H9 (cell line): ENCODE measurements around the gene ZNF883. TPM values are rescaled to one million over a fixed set of nuclear protein-coding genes. Genes with fewer than 3 reads are reported as not detected.
"Not testable (repeated sequence)": the region's sequence is repeated elsewhere in the genome, so short reads cannot be mapped to it uniquely, and the experiment has no call there.

ENCODE experiments used
- DNase-seq: peaks from one replicate; pipeline ENCODE4 v3.0.0-alpha.2; 2017
- H2AFZ ChIP-seq: one replicate; pipeline ENCODE4 v1.6.1; 2013; ENCODE audit warnings: mild to moderate bottlenecking, low read length, control low read depth, moderate library complexity
- H2AK5ac ChIP-seq: 2 replicates; pipeline ENCODE4 v1.6.1; 2013; ENCODE audit warnings: low read length, control low read depth, mixed read lengths; ENCODE audit not compliant: insufficient read length
- H2BK120ac ChIP-seq: one replicate; pipeline ENCODE4 v1.6.1; 2013; ENCODE audit warnings: low read depth, mild to moderate bottlenecking, low read length, control low read depth, inconsistent platforms; ENCODE audit not compliant: poor library complexity, severe bottlenecking
- H2BK12ac ChIP-seq: 2 replicates; pipeline ENCODE4 v1.6.1; 2013; ENCODE audit warnings: low read length, control low read depth, mixed read lengths, low read depth; ENCODE audit not compliant: insufficient read length
- H2BK15ac ChIP-seq: 2 replicates; pipeline ENCODE4 v1.6.1; 2013; ENCODE audit warnings: low read depth, low read length, control low read depth
- H2BK20ac ChIP-seq: one replicate; pipeline ENCODE4 v1.6.1; 2013; ENCODE audit warnings: low read depth, mild to moderate bottlenecking, low read length, control low read depth, inconsistent platforms; ENCODE audit not compliant: poor library complexity, severe bottlenecking
- H2BK5ac ChIP-seq: 2 replicates; pipeline ENCODE4 v1.6.1; 2013; ENCODE audit warnings: low read length, control low read depth, mixed read lengths; ENCODE audit not compliant: insufficient read length
- H3K14ac ChIP-seq: 2 replicates; pipeline ENCODE4 v1.6.1; 2013; ENCODE audit warnings: low read length, control low read depth; ENCODE audit not compliant: insufficient read depth
- H3K18ac ChIP-seq: 2 replicates; pipeline ENCODE4 v1.6.1; 2013; ENCODE audit warnings: low read depth, mild to moderate bottlenecking, mixed read lengths, low read length, control low read depth; ENCODE audit not compliant: insufficient read length
- H3K23ac ChIP-seq: 2 replicates; pipeline ENCODE4 v1.6.1; 2013; ENCODE audit warnings: low read length, control low read depth, mixed read lengths, low read depth; ENCODE audit not compliant: insufficient read length
- H3K23me2 ChIP-seq: 2 replicates; pipeline ENCODE4 v1.6.1; 2013; ENCODE audit warnings: low read depth, mild to moderate bottlenecking, mixed read lengths, low read length, control low read depth; ENCODE audit not compliant: insufficient read length, poor library complexity, severe bottlenecking
- H3K27ac ChIP-seq: 2 replicates; pipeline ENCODE4 v1.5.1; 2013; ENCODE audit warnings: low read length, control low read depth, mixed read lengths, low read depth; ENCODE audit not compliant: insufficient read length
- H3K27me3 ChIP-seq: 2 replicates; pipeline ENCODE4 v1.6.1; 2013; ENCODE audit warnings: low read length, control low read depth, inconsistent platforms; ENCODE audit not compliant: insufficient read depth
- H3K4ac ChIP-seq: 2 replicates; pipeline ENCODE4 v1.6.1; 2013; ENCODE audit warnings: low read depth, mild to moderate bottlenecking, control low read depth, inconsistent platforms, low read length, moderate library complexity
- H3K4me1 ChIP-seq: 2 replicates; pipeline ENCODE4 v1.6.1; 2013; ENCODE audit warnings: low read length, control low read depth, inconsistent platforms; ENCODE audit not compliant: insufficient read depth
- H3K4me2 ChIP-seq: 2 replicates; pipeline ENCODE4 v1.6.1; 2013; ENCODE audit warnings: low read length, control low read depth, mixed read lengths; ENCODE audit not compliant: insufficient read length, insufficient read depth
- H3K56ac ChIP-seq: 2 replicates; pipeline ENCODE4 v1.6.1; 2013; ENCODE audit warnings: low read depth, mild to moderate bottlenecking, mixed read lengths, low read length, control low read depth; ENCODE audit not compliant: insufficient read length
- H3K79me1 ChIP-seq: 2 replicates; pipeline ENCODE4 v1.6.1; 2013; ENCODE audit warnings: low read depth, mild to moderate bottlenecking, moderate library complexity, low read length, control low read depth, inconsistent platforms; ENCODE audit not compliant: insufficient read depth, poor library complexity, severe bottlenecking
- H3K79me2 ChIP-seq: 2 replicates; pipeline ENCODE4 v1.6.1; 2013; ENCODE audit warnings: low read length, control low read depth, inconsistent platforms; ENCODE audit not compliant: insufficient read depth
- H3K9ac ChIP-seq: 2 replicates; pipeline ENCODE4 v1.6.1; 2013; ENCODE audit warnings: low read length, control low read depth, mixed read lengths; ENCODE audit not compliant: insufficient read length; ENCODE audit errors: extremely low read depth
- H3K9me3 ChIP-seq: one replicate; pipeline ENCODE4 v1.6.1; 2013; ENCODE audit warnings: low read depth, low read length, inconsistent platforms; ENCODE audit not compliant: control insufficient read depth
- H3T11ph ChIP-seq: one replicate; pipeline ENCODE4 v1.6.1; 2013; ENCODE audit warnings: mild to moderate bottlenecking, low read length, control low read depth, inconsistent platforms
- H4K20me1 ChIP-seq: one replicate; pipeline ENCODE4 v1.6.1; 2013; ENCODE audit not compliant: control insufficient read depth, insufficient read length, insufficient read depth
- H4K5ac ChIP-seq: 2 replicates; pipeline ENCODE4 v1.6.1; 2013; ENCODE audit warnings: low read depth, mild to moderate bottlenecking, mixed read lengths, low read length, control low read depth; ENCODE audit not compliant: insufficient read length
- H4K8ac ChIP-seq: replicated peaks from 2 replicates; pipeline ENCODE4 v1.6.1; 2013; ENCODE audit warnings: low read length, control low read depth, mixed read lengths, low read depth; ENCODE audit not compliant: insufficient read length
- H4K91ac ChIP-seq: 2 replicates; pipeline ENCODE4 v1.6.1; 2013; ENCODE audit warnings: low read depth, mild to moderate bottlenecking, moderate library complexity, mixed read lengths, low read length, control low read depth; ENCODE audit not compliant: insufficient read length
- H3K27ac Mint-ChIP-seq, 3 experiments: 2 replicates in 2 of 3; 3 replicates in 1 of 3; pipeline ENCODE4 v1.8.0; 2020 to 2021; ENCODE audit warnings: mixed read lengths in 3 of 3, mild to moderate bottlenecking in 1 of 3, moderate library complexity in 1 of 3
- H3K27me3 Mint-ChIP-seq: 2 replicates; pipeline ENCODE4 v1.8.0; 2021; ENCODE audit warnings: low read depth, mild to moderate bottlenecking, moderate library complexity, mixed read lengths
- H3K36me3 Mint-ChIP-seq, 3 experiments: 2 replicates in 2 of 3; 3 replicates in 1 of 3; pipeline ENCODE4 v1.8.0; 2020 to 2021; ENCODE audit warnings: low read depth in 3 of 3, mixed read lengths in 3 of 3; ENCODE audit not compliant: insufficient read depth in 1 of 3
- H3K4me1 Mint-ChIP-seq, 2 experiments: 2 replicates each; pipeline ENCODE4 v1.8.0; 2020; ENCODE audit warnings: mixed read lengths in 2 of 2
- H3K4me3 Mint-ChIP-seq, 2 experiments: 2 replicates in 1 of 2; 3 replicates in 1 of 2; pipeline ENCODE4 v1.8.0; 2020 to 2021; ENCODE audit warnings: mild to moderate bottlenecking in 2 of 2, mixed read lengths in 2 of 2, moderate library complexity in 1 of 2
- H3K9me3 Mint-ChIP-seq, 2 experiments: 2 replicates in 1 of 2; 3 replicates in 1 of 2; pipeline ENCODE4 v1.8.0; 2020; ENCODE audit warnings: mild to moderate bottlenecking in 2 of 2, mixed read lengths in 2 of 2, moderate library complexity in 1 of 2
- WGBS: extraction: QIAGEN DNeasy Blood & Tissue Kit; methylation state at CpG from one replicate; pipeline ENCODE4 v1.1.7; 2013; ENCODE audit warnings: missing lambda C conversion rate, low lambda C conversion rate, mixed read lengths; ENCODE audit not compliant: insufficient read length; ENCODE audit errors: extremely low coverage; 5-methylcytosine and 5-hydroxymethylcytosine counted together
- total RNA-seq: library from RNA; stranded (reverse); gene quantifications from 2 replicates; pipeline ENCODE4 v1.2.1, GENCODE V29; 2021

Gene ZNF883
- total RNA-seq, 1 experiment from 2014 or later, result 13.2 TPM

DNA sequence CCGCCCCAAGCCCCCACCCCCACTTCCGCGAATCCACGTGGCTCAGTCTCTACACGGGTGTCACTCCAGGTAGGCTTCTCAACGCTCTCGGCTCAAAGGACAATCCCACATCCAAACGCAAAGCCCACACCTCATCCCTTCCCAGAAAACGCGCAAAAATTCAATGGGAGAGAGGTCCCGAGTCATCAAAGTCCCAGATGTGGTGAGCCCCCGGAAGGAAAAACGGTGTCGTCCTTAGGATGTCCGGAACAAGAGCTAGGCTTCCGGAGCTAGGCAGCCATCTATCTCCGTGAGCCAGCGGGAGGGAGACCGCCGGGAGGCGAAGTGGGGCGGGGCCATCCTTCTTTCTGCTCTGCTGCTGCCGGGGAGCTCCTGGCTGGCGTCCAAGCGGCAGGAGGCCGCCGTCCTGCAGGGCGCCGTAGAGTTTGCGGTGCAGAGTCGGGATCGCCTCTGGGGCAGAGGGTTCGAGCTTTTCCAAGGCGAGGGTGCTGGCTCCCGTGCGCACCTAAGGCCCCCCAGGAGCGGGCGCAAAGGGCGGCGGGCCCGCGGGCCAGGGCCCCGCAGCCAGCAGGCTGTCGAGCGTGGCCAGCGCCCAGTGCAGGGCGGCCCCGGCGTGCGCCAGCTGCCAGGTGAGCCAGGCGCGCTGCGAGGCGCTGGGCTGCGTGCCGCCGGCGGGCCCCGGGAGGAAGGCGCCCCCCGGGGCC, 47.7 kb upstream of the ZNF883 start:
- H4K91ac ChIP-seq, H3K23ac ChIP-seq, H2BK120ac ChIP-seq, H2AFZ ChIP-seq, H3K56ac ChIP-seq, H3K9me3 ChIP-seq, H3K9ac ChIP-seq, H3K36me3 Mint-ChIP-seq, H2BK12ac ChIP-seq, H3K4me1 ChIP-seq, H3K14ac ChIP-seq, H3K27ac ChIP-seq, H3K79me1 ChIP-seq, H3K18ac ChIP-seq, H3K4ac ChIP-seq, H3K4me1 Mint-ChIP-seq, H2BK15ac ChIP-seq, H2BK20ac ChIP-seq, H3K79me2 ChIP-seq, H3T11ph ChIP-seq, H2BK5ac ChIP-seq, H4K20me1 ChIP-seq, H3K4me2 ChIP-seq, H4K5ac ChIP-seq, H2AK5ac ChIP-seq, H4K8ac ChIP-seq: not testable (repeated sequence)
- Histone ChIP-seq H3K27me3 (peaks cover 28% of the 10 kb centered on the region), H3K23me2 (peaks cover 10% of the 10 kb centered on the region)
- H3K27ac Mint-ChIP-seq, result peak overlapping the region in 1 of 3 experiments; percentile 29; a peak in 1 of 7 replicates
- H3K27me3 Mint-ChIP-seq, result peaks cover 13% of the 10 kb centered on the region
- DNase-seq, result peak; percentile 26
- no CpG with 5 or more reads among the region's 61 CpGs for WGBS
- H3K9me3 Mint-ChIP-seq, result peaks cover 10 to 13% of the 10 kb centered on the region in 2 experiments; a peak in 3 of 5 replicates
- peak overlapping the region in 1 of 2 experiments; percentile 18; a peak in 1 of 5 replicates for H3K4me3 Mint-ChIP-seq
